K562 (cell line): ENCODE results near the gene MMP7. TPM values are rescaled to one million over a fixed set of nuclear protein-coding genes. Genes with fewer than 3 reads are reported as not detected.
A peak's percentile ranks its signal among the peaks of the same experiment; 100 is the strongest.

ENCODE experiments used
- ATAC-seq: fragments of 200-7000 bp; cut with Tn5 transposase; 3 replicates; pipeline ENCODE4 v1.9.1; 2020; ENCODE audit warnings: moderate library complexity
- BruUV-seq: library from RNA; stranded (reverse); fragments of 400-500 nt; replicated peaks from 2 replicates; lab custom pipeline; 2021; lab: Mats Ljungman, UMichigan
- CTCF ChIA-PET: fragments of 300-600 bp; formaldehyde crosslinking; extraction: SDS; loops from one replicate; lab custom pipeline; 2021; ENCODE audit warnings: low intra/inter-chr PET ratio; lab: Yijun Ruan, JAX
- POLR2A ChIA-PET: fragments of 300-600, 350-650 bp; sonication (Branson Sonifier 250); formaldehyde crosslinking; extraction: SDS; loops from one replicate; lab custom pipeline; 2021; ENCODE audit warnings: antibody characterized with exemption, inconsistent platforms; lab: Yijun Ruan, JAX
- DNase-seq, 4 experiments: peaks; one replicate each; pipeline versions ENCODE4 v3.0.0 to v3.0.0-alpha.2; 2011 to 2018; ENCODE audit warnings: low spot score in 3 of 4, mixed read lengths in 3 of 4; ENCODE audit errors: extremely low read depth in 1 of 4
- FAIRE-seq: peaks from 2 replicates; lab custom pipeline; 2011; peaks lifted over from hg19 to GRCh38; lab: Jason Lieb, UNC
- H2AFZ ChIP-seq: 2 replicates; pipeline ENCODE4 v1.6.0; 2011; ENCODE audit warnings: low read depth, low read length, control low read depth, inconsistent platforms
- H3K27ac ChIP-seq: fragments of 200-600 bp; 3 replicates; pipeline ENCODE4 v1.8.0; 2011; ENCODE audit warnings: low read depth, mild to moderate bottlenecking, control low read depth, inconsistent platforms, low read length, moderate library complexity, mixed read lengths; ENCODE audit errors: extremely low read depth
- H3K27me3 ChIP-seq, 2 experiments: fragments of 300-600 bp in 1 of 2; 2 replicates in 1 of 2; 3 replicates in 1 of 2; pipeline versions ENCODE4 v1.6.0 to v1.8.0; 2011; ENCODE audit warnings: inconsistent platforms in 2 of 2, low read length in 2 of 2, mild to moderate bottlenecking in 1 of 2, mixed read lengths in 1 of 2, moderate library complexity in 1 of 2; ENCODE audit not compliant: control insufficient read depth in 2 of 2, insufficient read depth in 2 of 2
- H3K36me3 ChIP-seq: fragments of 300-600 bp; 3 replicates; pipeline ENCODE4 v1.8.0; 2011; ENCODE audit warnings: mild to moderate bottlenecking, low read length, inconsistent platforms; ENCODE audit not compliant: control insufficient read depth, insufficient read depth
- H3K4me1 ChIP-seq, 2 experiments: fragments of 200-600 bp in 1 of 2; replicated peaks in 1 of 2; 2 replicates in 1 of 2; 3 replicates in 1 of 2; pipeline versions ENCODE4 v1.5.1 to v1.8.0; 2011; ENCODE audit warnings: inconsistent platforms in 2 of 2, low read length in 2 of 2, mild to moderate bottlenecking in 1 of 2, mixed read lengths in 1 of 2, moderate library complexity in 1 of 2; ENCODE audit not compliant: control insufficient read depth in 2 of 2, insufficient read depth in 2 of 2
- H3K4me2 ChIP-seq: 2 replicates; pipeline ENCODE4 v1.6.1; 2011; ENCODE audit warnings: low read length, control low read depth, inconsistent platforms, mixed read lengths; ENCODE audit not compliant: insufficient read depth
- H3K4me3 ChIP-seq: fragments of 200-600 bp; sonication (generic), shearing (Covaris generic); 2 replicates; pipeline ENCODE4 v1.5.1; 2016; ENCODE audit warnings: control low read depth, inconsistent platforms
- H3K79me2 ChIP-seq: fragments of 200-600 bp; 3 replicates; pipeline ENCODE4 v1.8.0; 2011; ENCODE audit warnings: low read length, inconsistent platforms; ENCODE audit not compliant: control insufficient read depth, insufficient read depth
- H3K9ac ChIP-seq, 2 experiments: 2 replicates each; pipeline versions ENCODE4 v1.6.0 to v1.6.1; 2011; ENCODE audit warnings: low read depth in 2 of 2, low read length in 2 of 2, control low read depth in 1 of 2, inconsistent platforms in 1 of 2, mild to moderate bottlenecking in 1 of 2, mixed read lengths in 1 of 2; ENCODE audit not compliant: insufficient read depth in 1 of 2
- H3K9me1 ChIP-seq: one replicate; pipeline ENCODE4 v1.6.0; 2011; ENCODE audit warnings: inconsistent platforms, mild to moderate bottlenecking, low read length, moderate library complexity; ENCODE audit not compliant: control insufficient read depth, insufficient read depth
- H3K9me3 ChIP-seq: replicated peaks from 2 replicates; pipeline ENCODE4 v1.5.1; 2011; ENCODE audit warnings: low read depth, low read length, inconsistent platforms; ENCODE audit not compliant: control insufficient read depth, insufficient read depth
- H4K20me1 ChIP-seq: replicated peaks from 2 replicates; pipeline ENCODE4 v1.6.1; 2011; ENCODE audit warnings: low read length, inconsistent platforms, mixed read lengths; ENCODE audit not compliant: control insufficient read depth, insufficient read depth
- C11orf30 ChIP-seq: fragments of 450-650 bp; IDR thresholded peaks from 2 replicates; pipeline ENCODE4 v1.6.1; 2016; ENCODE audit warnings: low read depth, mild to moderate bottlenecking
- MAFF ChIP-seq: IDR thresholded peaks from 2 replicates; pipeline ENCODE4 v1.6.1; 2012; ENCODE audit warnings: low read length, improper control_type of control experiment
- MAFG ChIP-seq: fragments of 450-650 bp; conservative IDR thresholded peaks from 2 replicates; pipeline ENCODE4 v1.6.1; 2016; ENCODE audit warnings: missing genetic modification characterization, missing compliant biosample characterization
- NCOR1 ChIP-seq: fragments of 450-650 bp; IDR thresholded peaks from 2 replicates; pipeline ENCODE4 v1.6.1; 2016; ENCODE audit warnings: mild to moderate bottlenecking, moderate library complexity
- ZNF316 ChIP-seq: fragments of 450-650 bp; IDR thresholded peaks from 2 replicates; pipeline ENCODE4 v1.6.1; 2016
- WGBS: fragments of 100-300 bp; shearing (Covaris generic); methylation state at CpG from one replicate; pipeline ENCODE4 v1.1.6; 2016; ENCODE audit warnings: low coverage, mixed read lengths; ENCODE audit not compliant: insufficient coverage; ENCODE audit errors: missing lambda C conversion rate; 5-methylcytosine and 5-hydroxymethylcytosine counted together
- in situ Hi-C: fragments of 300-500 bp; cut with MboI; formaldehyde crosslinking; loops from 4 replicates; pipeline ENCODE4 v1.15.0; 2018; ENCODE audit warnings: inconsistent platforms, mixed read lengths
- intact Hi-C: fragments of 100-400 bp; cut with micrococcal nuclease; formaldehyde crosslinking; loops from 2 replicates; pipeline ENCODE4 v1.14.2; 2022
- polyA plus RNA-seq, 8 experiments: library from polyadenylated mRNA; depleted of rRNA in 4 of 8; stranded (reverse) in 5 of 8; unstranded in 3 of 8; fragments of >200 nt; fragmentation: Nextera tagmentation in 2 of 8; fragmentation: Illumina TruSeq in 1 of 8; extraction: Ambion mirVana in 2 of 8; extraction: Trizol in 1 of 8; gene quantifications; 2 replicates each; pipeline versions ENCODE4 v1.2.1 to v1.2.3, GENCODE V29; 2011 to 2014; ENCODE audit warnings: inconsistent platforms in 1 of 8, missing spikeins in 1 of 8
- total RNA-seq, 7 experiments: library from RNA; depleted of rRNA in 6 of 7; stranded (reverse); fragments of >200 nt in 6 of 7; fragmentation: Illumina TruSeq in 2 of 7; extraction: Trizol in 2 of 7; gene quantifications; 2 replicates each; pipeline versions ENCODE4 v1.2.1 to v1.2.3, GENCODE V29; 2011 to 2021; ENCODE audit warnings: low replicate concordance in 1 of 7
- TF ChIP-seq, protein P1 (sequence below): sonication (generic); formaldehyde crosslinking; IDR thresholded peaks from 2 replicates; pipeline ENCODE4 v1.9.0; 2022; ENCODE audit warnings: mild to moderate bottlenecking, missing genetic modification reagents

Gene MMP7
- total and polyA plus RNA-seq, 9 of the 15 experiments (the other 6 are each of a cell fraction or from before 2014, with no cell fraction given), result 0.13 TPM; not detected in 8

DNA sequence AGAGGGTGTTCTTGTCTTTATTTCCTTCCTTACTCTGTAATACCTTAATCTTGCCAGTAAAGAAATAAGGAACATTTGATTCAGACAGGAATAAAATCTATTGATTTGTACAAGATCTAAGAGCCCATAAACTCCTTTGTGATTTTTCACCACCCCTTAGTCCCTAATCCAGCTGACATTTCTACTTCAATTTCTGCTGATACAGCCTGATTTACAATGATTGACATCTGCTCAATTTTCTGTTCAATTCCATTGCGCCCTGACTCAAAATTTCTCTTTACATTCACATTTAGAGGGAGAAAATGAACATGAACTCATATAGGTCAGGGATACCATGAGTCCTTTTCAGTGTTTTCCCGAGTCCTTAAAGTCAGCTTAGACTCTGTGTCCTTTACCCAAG lies 50.8 kb downstream of the MMP7 start:
- 0 out of 5 replicates have a peak, but pooled peaks cover 0 to under 1% of the 10 kb centered on the region in 2 experiments for H3K27me3 ChIP-seq
- H3K9ac ChIP-seq, result no peak overlapping the region
- ChIA-PET POLR2A (no interaction called here), CTCF (no interaction called here)
- in situ Hi-C loops (no loop called here), intact Hi-C loops (loop anchor here (5.0 kb wide), 1 partner anchor 87 kb away; no protein-coding TSS in a partner anchor)
- no peaks in the 10 kb centered on the region for H3K9me1 ChIP-seq
- ATAC-seq (no peak), FAIRE-seq (no peak), DNase-seq (no peak)
- H4K20me1 ChIP-seq, result no peaks in the 10 kb centered on the region
- H3K79me2 ChIP-seq, result no peaks in the 10 kb centered on the region
- 25% methylated on average over 2 of the region's 2 CpGs for WGBS
- peak; percentile 81 for TF ChIP-seq ZNF316
- peak; percentile 67 for TF ChIP-seq C11orf30
- TF ChIP-seq NCOR1, result no peak
- peak; percentile 41; the same call in 1 of the 2 replicates for TF ChIP-seq MAFF
- TF ChIP-seq, protein P1, sequence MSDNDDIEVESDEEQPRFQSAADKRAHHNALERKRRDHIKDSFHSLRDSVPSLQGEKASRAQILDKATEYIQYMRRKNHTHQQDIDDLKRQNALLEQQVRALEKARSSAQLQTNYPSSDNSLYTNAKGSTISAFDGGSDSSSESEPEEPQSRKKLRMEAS (CRISPR knock-in tag), result no peak
- TF ChIP-seq MAFG, result peak; percentile 67
- H3K27ac ChIP-seq, result no peak overlapping the region
- no peaks in the 10 kb centered on the region for H3K36me3 ChIP-seq
- H3K4me3 ChIP-seq, result no peak overlapping the region
- no peak overlapping the region for H2AFZ ChIP-seq
- H3K4me1 ChIP-seq, result peaks cover 4 to 18% of the 10 kb centered on the region in 2 experiments; a peak in 4 of 5 replicates
- no peak overlapping the region for H3K4me2 ChIP-seq
- H3K9me3 ChIP-seq, result no peaks in the 10 kb centered on the region
- BruUV-seq, result no TSS peak
